Left lobe of liver (tissue), 2 donors: ENCODE results near the gene KANSL2. TPM values are rescaled to one million over a fixed set of nuclear protein-coding genes. Genes with fewer than 3 reads are reported as not detected.
"Not testable (repeated sequence)": the region's sequence is repeated elsewhere in the genome, so short reads cannot be mapped to it uniquely, and the experiment has no call there.

Experiments used
- ATAC-seq: fragments of 200-7000 bp; cut with Tn5 transposase; one replicate; pipeline ENCODE4 v1.9.1; 2020; ENCODE audit warnings: mild to moderate bottlenecking, moderate library complexity
- DNase-seq: peaks from one replicate; pipeline ENCODE4 v3.0.0-alpha.2; 2020; ENCODE audit warnings: low spot score
- total RNA-seq: library from RNA; stranded (reverse); gene quantifications from one replicate; pipeline ENCODE4 v1.2.1, GENCODE V29; 2021
- donor health status: DM: no; HTN: no; CAD: no; lungs with moderate emphysema.
- donor health status: DM: no; HTN: yes; CAD: no.

KANSL2 gene
- total RNA-seq, 1 donor from 2014 or later, result 8.2 TPM

- ATAC-seq (no peak), DNase-seq (no peak)
Measured at GRCh38 chr12:48686037-48686595, 4.1 kb upstream of the KANSL2 start.

DNA sequence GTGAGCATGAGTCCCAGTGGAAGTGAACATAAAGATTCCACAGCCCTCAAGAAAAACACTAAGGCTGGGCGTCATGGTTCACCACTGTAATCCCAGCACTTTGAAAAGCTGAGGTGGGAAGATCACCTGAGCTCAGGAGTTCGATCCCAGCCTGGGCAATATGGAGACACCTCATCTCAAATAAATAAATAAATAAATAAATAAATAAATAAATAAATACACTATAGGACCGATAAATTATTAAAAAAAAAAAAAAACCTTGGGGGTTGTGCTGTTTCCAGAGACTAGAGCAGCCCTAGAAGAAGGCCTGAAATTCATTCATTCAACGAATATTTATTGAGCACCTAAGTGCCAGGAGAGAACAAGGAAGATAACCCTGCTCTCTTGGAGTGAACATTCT lies 1.5 kb upstream of the KANSL2 start:
- ATAC-seq, result no peak

GRCh38 chr12:48682927-48683326 lies 889 bp upstream of the KANSL2 start:
- no peak for DNase-seq
- no peak for ATAC-seq

More for the DNA sequence above, 1.5 kb upstream of the KANSL2 start:
- no peak for DNase-seq

DNA sequence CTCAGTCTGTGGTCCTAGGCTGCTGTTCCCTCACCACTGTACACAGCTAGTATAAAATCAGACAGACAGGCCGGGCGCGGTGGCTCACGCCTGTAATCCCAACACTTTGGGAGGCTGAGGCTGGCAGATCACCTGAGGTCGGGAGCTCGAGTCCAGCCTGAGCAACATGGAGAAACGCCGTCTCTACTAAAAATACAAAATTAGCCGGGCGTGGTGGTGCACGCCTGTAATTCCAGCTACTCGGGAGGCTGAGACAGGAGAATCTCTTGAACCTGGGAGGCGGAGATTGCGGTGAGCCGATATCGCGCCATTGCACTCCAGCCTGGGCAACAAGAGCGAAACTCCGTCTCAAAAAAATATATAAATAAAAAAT lies 481 bp upstream of the KANSL2 start:
- not testable (repeated sequence) for ATAC-seq, DNase-seq

DNA sequence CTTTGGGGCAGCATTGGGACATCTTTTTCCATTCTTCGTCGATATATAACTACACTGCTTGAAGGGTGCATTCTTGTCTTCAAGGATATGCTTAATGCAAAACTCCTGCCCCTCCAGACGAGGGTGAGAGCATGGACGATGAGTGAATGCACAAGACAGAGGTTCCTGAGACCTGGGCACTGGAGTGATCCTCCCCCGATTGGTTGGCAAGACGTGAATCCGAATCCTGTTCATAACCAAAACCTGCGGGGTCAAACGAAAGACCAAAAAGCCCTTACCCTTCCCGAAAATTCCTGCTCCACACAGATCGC lies 684 bp downstream of the KANSL2 start:
- no peak for DNase-seq
- ATAC-seq, result peak; percentile 3

- no peak for ATAC-seq
Measured at GRCh38 chr12:48680861-48681260, 1.2 kb downstream of the KANSL2 start.

DNA sequence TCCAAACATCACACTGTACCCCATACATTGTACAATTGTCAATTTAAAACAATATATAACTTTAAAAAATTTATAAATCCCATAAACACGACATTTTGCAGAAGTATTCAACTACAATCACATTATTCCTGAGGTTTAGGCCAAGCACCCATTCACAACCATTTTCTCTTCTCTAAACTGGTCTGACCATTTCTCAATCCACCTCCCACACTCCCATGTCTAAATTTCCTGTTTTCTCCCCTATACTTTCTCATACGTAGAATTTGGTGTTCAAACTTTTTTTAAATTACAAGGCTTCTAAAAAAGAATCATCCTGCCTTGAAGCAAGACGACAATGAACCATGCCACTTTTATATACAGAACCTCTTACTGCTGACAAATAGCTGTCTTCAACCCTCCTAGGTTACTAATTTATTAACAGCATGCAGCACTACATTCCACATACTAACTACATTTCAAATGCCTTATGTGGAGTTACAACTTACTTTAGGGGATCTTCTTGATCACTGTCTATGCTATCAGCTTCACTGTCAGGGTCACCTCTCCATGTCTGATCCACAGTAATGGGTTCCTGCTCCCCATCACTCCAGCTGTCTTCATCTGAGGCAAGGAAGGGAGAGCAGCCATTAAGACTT lies 3.4 kb downstream of the KANSL2 start:
- no peak for ATAC-seq
- DNase-seq, result no peak

More at GRCh38 chr12:48680861-48681260, 1.2 kb downstream of the KANSL2 start:
- DNase-seq, result no peak

- ATAC-seq, result no peak
- DNase-seq, result no peak
Measured at GRCh38 chr12:48671231-48671856, 10.7 kb downstream of the KANSL2 start.

GRCh38 chr12:48668996-48669395 lies 13.0 kb downstream of the KANSL2 start:
- DNase-seq, result no peak
- ATAC-seq, result no peak

GRCh38 chr12:48659863-48660262 lies 22.2 kb downstream of the KANSL2 start:
- DNase-seq (no peak), ATAC-seq (no peak)

- ATAC-seq, result no peak
Measured at GRCh38 chr12:48651681-48652080, 30.4 kb downstream of the KANSL2 start.

GRCh38 chr12:48645354-48645753 lies 36.7 kb downstream of the KANSL2 start:
- not testable (repeated sequence) for ATAC-seq, DNase-seq

More at GRCh38 chr12:48651681-48652080, 30.4 kb downstream of the KANSL2 start:
- DNase-seq, result no peak

- no peak for DNase-seq
- ATAC-seq, result no peak
Measured at GRCh38 chr12:48643011-48643410, 39.0 kb downstream of the KANSL2 start.

- DNase-seq, result not testable (repeated sequence)
Measured at GRCh38 chr12:48641752-48642555, 40.1 kb downstream of the KANSL2 start.

GRCh38 chr12:48640854-48641253 lies 41.2 kb downstream of the KANSL2 start:
- DNase-seq (no peak), ATAC-seq (no peak)

More at GRCh38 chr12:48641752-48642555, 40.1 kb downstream of the KANSL2 start:
- not testable (repeated sequence) for ATAC-seq

DNA sequence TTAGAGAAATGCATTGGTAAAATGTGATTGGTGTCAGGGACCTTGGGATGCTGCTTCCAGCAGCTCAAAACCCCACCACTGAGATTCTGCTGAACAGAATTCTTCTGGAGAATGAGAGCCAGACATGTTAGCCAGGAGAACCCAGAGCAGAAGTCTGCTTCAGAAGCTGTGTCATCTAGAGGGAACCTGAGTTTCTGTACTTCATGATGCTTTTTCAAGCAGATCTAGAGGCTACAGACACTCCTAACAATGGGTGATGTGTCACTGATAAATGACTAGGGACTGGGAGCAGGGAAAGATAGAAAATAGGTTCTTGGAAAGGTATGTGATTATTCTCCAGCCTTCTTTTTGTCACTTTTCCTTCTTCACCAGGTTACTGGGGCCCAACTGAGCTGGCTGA lies 41.6 kb downstream of the KANSL2 start:
- no peak for ATAC-seq

GRCh38 chr12:48631071-48631470 lies 51.0 kb downstream of the KANSL2 start:
- no peak for DNase-seq
- no peak for ATAC-seq

More for the DNA sequence above, 41.6 kb downstream of the KANSL2 start:
- DNase-seq, result no peak

DNA sequence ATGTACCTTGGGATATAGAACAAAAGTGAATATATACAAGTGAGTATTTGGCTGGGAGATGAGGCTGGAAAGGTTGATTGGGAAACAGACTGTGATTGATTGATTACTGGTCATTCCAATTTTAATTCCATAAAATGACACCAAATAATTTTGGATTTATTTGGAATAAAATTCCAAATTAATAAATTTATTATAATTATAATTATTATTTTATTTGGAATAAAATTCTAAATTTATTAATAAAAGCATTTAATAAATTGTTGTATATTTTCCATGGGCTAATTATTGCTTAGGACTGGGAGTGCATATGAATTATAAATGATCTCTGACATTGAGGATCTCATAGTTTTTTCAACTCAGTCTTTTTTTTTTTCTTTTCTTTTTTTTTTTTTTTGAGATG lies 51.7 kb downstream of the KANSL2 start:
- ATAC-seq (no peak), DNase-seq (no peak)

GRCh38 chr12:48629541-48629940 lies 52.5 kb downstream of the KANSL2 start:
- DNase-seq (no peak), ATAC-seq (no peak)

GRCh38 chr12:48627556-48627955 lies 54.5 kb downstream of the KANSL2 start:
- ATAC-seq, result no peak
- no peak for DNase-seq

DNA sequence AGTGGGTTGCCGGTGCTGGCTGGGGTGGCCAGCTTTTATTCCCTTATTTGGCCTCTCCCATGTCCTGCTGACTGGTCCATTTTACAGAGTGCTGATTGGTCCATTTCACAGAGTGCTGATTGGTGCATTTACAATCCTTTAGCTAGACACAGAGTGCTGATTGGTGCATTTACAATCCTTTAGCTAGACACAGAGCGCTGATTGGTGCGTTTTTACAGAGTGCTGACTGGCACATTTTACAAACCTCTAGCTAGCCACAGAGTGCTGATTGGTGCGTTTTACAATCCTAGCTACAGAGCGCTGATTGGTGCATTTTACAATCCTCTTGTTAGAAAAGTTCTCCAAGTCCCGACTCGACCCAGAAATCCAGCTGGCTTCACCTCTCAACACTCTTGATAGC lies 59.0 kb downstream of the KANSL2 start:
- DNase-seq, ATAC-seq: not testable (repeated sequence)

DNA sequence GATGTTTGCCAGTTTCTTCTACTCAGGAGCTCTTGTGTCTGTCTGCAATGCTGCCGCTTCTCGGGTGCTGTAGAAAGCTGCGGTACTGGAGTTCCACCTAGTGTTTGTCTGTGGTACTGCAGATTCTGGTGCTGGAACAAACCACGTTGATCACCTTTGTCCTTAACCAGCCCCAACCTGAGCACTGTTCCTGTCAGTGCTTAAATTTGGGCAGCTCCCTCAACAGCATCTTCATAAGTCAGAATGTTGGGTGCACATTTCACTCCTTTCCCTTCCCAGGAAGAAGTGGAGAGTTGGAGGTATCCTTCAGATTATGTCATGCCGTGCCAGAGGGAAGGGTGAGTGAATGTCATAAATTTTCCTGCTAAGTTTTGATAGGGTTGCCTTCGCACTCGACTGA lies 63.5 kb downstream of the KANSL2 start:
- DNase-seq (peak; percentile 69), ATAC-seq (peak; percentile 100)
